ENCODE results near the gene KAT6B. TPM values are rescaled to one million over a fixed set of nuclear protein-coding genes. Genes with fewer than 3 reads are reported as not detected.

Gene KAT6B
- total and polyA plus RNA-seq, 5 experiments from 2014 or later = 19.0 to 70.3 (median 29.3) TPM

- no peak for DNase-seq
- no peaks in the 10 kb centered on the region for H3K27me3 Mint-ChIP-seq
- no peak overlapping the region for H3K4me3 Mint-ChIP-seq
- ATAC-seq = no peak
- H3K4me1 Mint-ChIP-seq = peaks cover 6 to 16% (median 13%) of the 10 kb centered on the region in 4 donors
- H3K9me3 Mint-ChIP-seq = no peaks in the 10 kb centered on the region
- H3K27ac Mint-ChIP-seq = peak overlapping the region in 4 of 10 donors; percentile 31 to 85 (median 51)
- POLR2A ChIA-PET = no interaction called here
- H3K36me3 Mint-ChIP-seq = peaks cover 0 to 21% (median 7%) of the 10 kb centered on the region in 3 donors
Observed at GRCh38 chr10:75034714-75035258, 208.4 kb downstream of the KAT6B start.

GRCh38 chr10:75035975-75036708, 209.7 kb downstream of the KAT6B start:
- Mint-ChIP-seq H3K9me3 (no peaks in the 10 kb centered on the region), H3K4me3 (peak overlapping the region in 1 of 10 donors; percentile 12), H3K27ac (peak overlapping the region in 5 of 10 donors; percentile 5 to 79 (median 55)), H3K27me3 (no peaks in the 10 kb centered on the region), H3K4me1 (peaks cover 6 to 16% (median 12%) of the 10 kb centered on the region in 4 donors), H3K36me3 (peaks cover 0 to 9% (median 0%) of the 10 kb centered on the region in 3 donors)
- no peak for DNase-seq
- POLR2A ChIA-PET = no interaction called here
- no peak for ATAC-seq

- H3K4me1 Mint-ChIP-seq = peaks cover 6 to 16% (median 12%) of the 10 kb centered on the region in 4 donors
- POLR2A ChIA-PET = no interaction called here
- H3K36me3 Mint-ChIP-seq = peaks cover 0 to 4% (median 0%) of the 10 kb centered on the region in 3 donors
- H3K9me3 Mint-ChIP-seq = no peaks in the 10 kb centered on the region
- no peak overlapping the region for H3K4me3 Mint-ChIP-seq
- H3K27me3 Mint-ChIP-seq = peaks cover 0 to 2% (median 0%) of the 10 kb centered on the region in 5 donors
- DNase-seq (no peak), ATAC-seq (no peak)
- peak overlapping the region in 1 of 10 donors; percentile 24 for H3K27ac Mint-ChIP-seq
Observed at GRCh38 chr10:75037171-75038153, 211.1 kb downstream of the KAT6B start.

GRCh38 chr10:75038335-75038734, 211.9 kb downstream of the KAT6B start:
- Mint-ChIP-seq H3K27me3 (peaks cover 0 to 2% (median 0%) of the 10 kb centered on the region in 5 donors), H3K36me3 (peaks cover 0 to 4% (median 0%) of the 10 kb centered on the region in 3 donors), H3K4me1 (peaks cover 6 to 16% (median 12%) of the 10 kb centered on the region in 4 donors), H3K4me3 (no peak overlapping the region), H3K27ac (peak overlapping the region in 1 of 10 donors; percentile 37), H3K9me3 (no peaks in the 10 kb centered on the region)
- no peak for DNase-seq
- POLR2A ChIA-PET = no interaction called here
- no peak for ATAC-seq

- POLR2A ChIA-PET = no interaction called here
- no peak for DNase-seq
- ATAC-seq = no peak
- Mint-ChIP-seq H3K27me3 (peaks cover 0 to 10% (median 2%) of the 10 kb centered on the region in 5 donors), H3K4me1 (peaks cover 0 to 10% (median 7%) of the 10 kb centered on the region in 4 donors), H3K4me3 (no peak overlapping the region), H3K27ac (no peak overlapping the region), H3K9me3 (no peaks in the 10 kb centered on the region), H3K36me3 (no peaks in the 10 kb centered on the region)
Observed at GRCh38 chr10:75040576-75040975, 214.2 kb downstream of the KAT6B start.

- POLR2A ChIA-PET = no interaction called here
- no peak overlapping the region for H3K4me3 Mint-ChIP-seq
Observed at GRCh38 chr10:75042292-75042974, 216.0 kb downstream of the KAT6B start.

GRCh38 chr10:75043256-75044131, 217.1 kb downstream of the KAT6B start:
- peaks cover 0 to 11% (median 2%) of the 10 kb centered on the region in 5 donors for H3K27me3 Mint-ChIP-seq
- H3K4me1 Mint-ChIP-seq = peaks cover 0 to 8% (median 3%) of the 10 kb centered on the region in 4 donors
- H3K36me3 Mint-ChIP-seq = no peaks in the 10 kb centered on the region
- DNase-seq (peak in 7 of 10 donors; percentile 3 to 48 (median 13)), ATAC-seq (peak; percentile 69 to 72)
- peak overlapping the region in 1 of 10 donors; percentile 51 for H3K27ac Mint-ChIP-seq
- POLR2A ChIA-PET = interaction anchor here (1.3 kb wide), 1 partner anchor 9 kb away, joined by 3 read pairs; no protein-coding TSS in a partner anchor
- peak overlapping the region; percentile 26 to 74 (median 52) for H3K4me3 Mint-ChIP-seq
- H3K9me3 Mint-ChIP-seq = no peaks in the 10 kb centered on the region

More at GRCh38 chr10:75042292-75042974, 216.0 kb downstream of the KAT6B start:
- no peaks in the 10 kb centered on the region for H3K9me3 Mint-ChIP-seq
- no peak for DNase-seq
- no peak for ATAC-seq
- peak overlapping the region in 1 of 10 donors; percentile 43 for H3K27ac Mint-ChIP-seq
- H3K36me3 Mint-ChIP-seq = no peaks in the 10 kb centered on the region
- H3K27me3 Mint-ChIP-seq = peaks cover 0 to 11% (median 2%) of the 10 kb centered on the region in 5 donors
- peaks cover 0 to 8% (median 4%) of the 10 kb centered on the region in 4 donors for H3K4me1 Mint-ChIP-seq

- H3K9me3 Mint-ChIP-seq = no peaks in the 10 kb centered on the region
- peaks cover 0 to 11% (median 2%) of the 10 kb centered on the region in 5 donors for H3K27me3 Mint-ChIP-seq
- ATAC-seq = no peak
- no peak overlapping the region for H3K4me3 Mint-ChIP-seq
- POLR2A ChIA-PET = no interaction called here
- no peak for DNase-seq
- H3K4me1 Mint-ChIP-seq = peaks cover 0 to 8% (median 3%) of the 10 kb centered on the region in 4 donors
- H3K36me3 Mint-ChIP-seq = no peaks in the 10 kb centered on the region
- H3K27ac Mint-ChIP-seq = no peak overlapping the region
Observed at GRCh38 chr10:75048669-75049098, 222.3 kb downstream of the KAT6B start.

GRCh38 chr10:75049316-75050148, 223.1 kb downstream of the KAT6B start:
- Mint-ChIP-seq H3K9me3 (no peaks in the 10 kb centered on the region), H3K27me3 (peaks cover 0 to 6% (median 2%) of the 10 kb centered on the region in 5 donors), H3K36me3 (no peaks in the 10 kb centered on the region), H3K4me1 (peaks cover 0 to 2% (median 0%) of the 10 kb centered on the region in 4 donors), H3K27ac (no peak overlapping the region), H3K4me3 (no peak overlapping the region)
- POLR2A ChIA-PET = no interaction called here
- DNase-seq = no peak
- no peak for ATAC-seq

GRCh38 chr10:75050149-75050919, 223.9 kb downstream of the KAT6B start:
- Mint-ChIP-seq H3K36me3 (no peaks in the 10 kb centered on the region), H3K4me3 (no peak overlapping the region), H3K9me3 (no peaks in the 10 kb centered on the region), H3K27ac (no peak overlapping the region), H3K27me3 (peaks cover 0 to 3% (median 0%) of the 10 kb centered on the region in 5 donors), H3K4me1 (no peaks in the 10 kb centered on the region)
- POLR2A ChIA-PET = no interaction called here
- ATAC-seq (no peak), DNase-seq (no peak)

Data from naive thymus-derived CD8-positive, alpha-beta T cell (primary cell).